Stimulated activated CD4-positive, alpha-beta T cell treated with anti-CD3 and anti-CD28 coated beads, Interleukin-1b, Interleukin-23, amount 100 ng/mL, for 24 hours (primary cell): ENCODE results near the gene NDUFB2.
"Not testable (repeated sequence)": the region's sequence is repeated elsewhere in the genome, so short reads cannot be mapped to it uniquely, and the experiment has no call there.

Experiments
- DNase-seq, 4 experiments: peaks; one replicate each; pipeline ENCODE4 v3.0.0-alpha.2; 2020; ENCODE audit warnings: low read depth in 4 of 4, low spot score in 1 of 4

The NDUFB2 gene

GRCh38 chr7:140672382-140673062, 24.0 kb upstream of the NDUFB2 start, which contains the start of gene ADCK2:
TSS of gene ADCK2 (plus strand) at chr7:140672945. CDS start at chr7:140673331, 386 bp downstream.
- peak; percentile 13 to 61 (median 45) for DNase-seq

DNA sequence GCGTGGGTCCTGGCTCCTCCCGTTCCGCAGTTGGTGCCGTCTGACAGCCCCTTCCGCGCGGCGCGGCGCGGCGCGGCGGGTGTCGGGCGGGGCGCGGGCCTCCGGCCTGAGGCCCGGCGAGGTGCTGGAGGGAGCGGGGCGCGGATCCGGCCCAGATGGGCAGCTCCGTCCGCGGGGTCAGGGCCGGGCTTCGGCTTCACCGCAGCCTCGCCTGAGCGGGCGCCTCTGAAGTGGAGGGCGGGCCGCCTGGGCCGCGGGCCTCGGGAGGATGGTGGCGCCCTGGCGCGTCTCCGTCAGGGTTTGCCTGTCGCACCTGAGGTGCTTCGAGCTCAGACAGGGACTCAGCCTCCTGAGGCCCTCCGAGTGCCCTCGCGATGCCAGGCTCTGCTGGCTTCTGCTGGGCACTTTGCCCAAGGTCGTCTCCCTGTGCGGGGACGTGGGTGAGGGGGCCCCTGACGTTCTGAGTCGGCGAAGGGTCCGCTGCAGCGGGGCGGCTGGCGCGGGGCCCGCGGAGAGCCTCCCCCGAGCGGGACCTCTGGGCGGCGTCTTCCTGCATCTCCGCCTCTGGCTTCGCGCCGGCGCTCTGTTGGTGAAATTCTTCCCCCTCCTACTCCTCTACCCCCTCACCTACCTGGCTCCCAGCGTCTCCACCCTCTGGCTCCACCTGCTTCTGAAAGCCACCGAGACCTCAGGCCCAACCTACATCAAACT, 23.3 kb upstream of the NDUFB2 start:
- DNase-seq = peak; percentile 16 to 37 (median 30)

DNA sequence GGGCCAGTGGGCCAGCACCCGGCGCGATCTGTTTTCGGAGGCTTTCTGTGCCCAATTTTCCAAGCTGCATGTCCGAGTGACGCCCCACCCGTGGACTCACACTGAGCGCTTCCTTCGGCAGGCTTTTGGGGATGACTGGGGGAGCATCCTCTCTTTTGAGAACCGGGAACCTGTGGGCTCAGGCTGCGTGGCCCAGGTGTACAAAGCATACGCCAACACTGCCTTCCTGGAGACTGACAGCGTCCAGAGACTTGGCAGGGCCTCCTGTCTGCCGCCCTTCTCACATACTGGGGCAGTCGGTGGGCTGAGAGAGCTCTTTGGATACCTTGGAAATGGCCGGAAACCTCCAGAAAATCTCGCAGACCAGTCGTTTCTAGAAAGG, 22.7 kb upstream of the NDUFB2 start:
- DNase-seq = no peak

GRCh38 chr7:140674356-140674800, 22.1 kb upstream of the NDUFB2 start:
- DNase-seq = no peak

GRCh38 chr7:140674899-140675701, 21.4 kb upstream of the NDUFB2 start:
- no peak for DNase-seq

DNA sequence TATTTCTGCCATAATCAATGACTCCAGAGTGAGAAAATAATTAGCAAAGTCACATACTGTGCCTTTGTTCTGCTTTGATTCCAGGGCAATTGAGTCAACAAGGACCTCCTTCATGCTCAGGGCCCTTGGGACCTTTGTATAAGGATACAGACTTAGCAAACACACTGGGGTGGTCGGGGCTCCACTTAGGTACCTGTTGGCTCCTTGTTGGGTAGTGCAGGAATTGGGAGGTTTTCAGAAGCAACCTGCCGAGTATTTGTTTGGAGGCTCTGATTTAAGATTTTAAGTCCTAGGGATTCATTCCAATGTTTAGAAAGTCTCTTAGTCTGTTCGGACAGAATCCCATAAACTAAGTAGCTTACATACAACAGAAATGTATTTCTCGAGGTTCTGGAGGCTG, 20.8 kb upstream of the NDUFB2 start:
- no peak for DNase-seq

- no peak for DNase-seq
These were observed 20.2 kb upstream of the NDUFB2 start for GRCh38 chr7:140676306-140676705.

DNA sequence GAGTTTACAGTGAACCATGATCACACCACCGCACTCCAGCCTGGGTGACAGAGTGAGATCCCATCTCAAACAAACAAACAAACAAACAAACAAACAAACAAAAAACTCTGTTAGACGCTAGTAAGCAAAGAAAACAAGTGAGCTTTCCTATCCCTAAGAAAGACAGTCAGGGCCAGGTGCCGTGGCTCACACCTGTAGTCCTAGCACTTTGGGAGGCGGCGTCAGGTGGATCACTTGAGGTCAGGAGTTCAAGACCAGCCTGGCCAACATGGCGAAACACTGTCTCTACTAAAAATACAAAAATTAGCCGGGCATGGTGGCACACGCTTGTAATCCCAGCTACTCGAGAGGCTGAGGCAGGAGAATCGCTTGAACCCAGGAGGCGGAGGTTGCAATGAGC, 19.6 kb upstream of the NDUFB2 start:
- not testable (repeated sequence) for DNase-seq

GRCh38 chr7:140677496-140677895, 19.0 kb upstream of the NDUFB2 start:
- no peak for DNase-seq

DNA sequence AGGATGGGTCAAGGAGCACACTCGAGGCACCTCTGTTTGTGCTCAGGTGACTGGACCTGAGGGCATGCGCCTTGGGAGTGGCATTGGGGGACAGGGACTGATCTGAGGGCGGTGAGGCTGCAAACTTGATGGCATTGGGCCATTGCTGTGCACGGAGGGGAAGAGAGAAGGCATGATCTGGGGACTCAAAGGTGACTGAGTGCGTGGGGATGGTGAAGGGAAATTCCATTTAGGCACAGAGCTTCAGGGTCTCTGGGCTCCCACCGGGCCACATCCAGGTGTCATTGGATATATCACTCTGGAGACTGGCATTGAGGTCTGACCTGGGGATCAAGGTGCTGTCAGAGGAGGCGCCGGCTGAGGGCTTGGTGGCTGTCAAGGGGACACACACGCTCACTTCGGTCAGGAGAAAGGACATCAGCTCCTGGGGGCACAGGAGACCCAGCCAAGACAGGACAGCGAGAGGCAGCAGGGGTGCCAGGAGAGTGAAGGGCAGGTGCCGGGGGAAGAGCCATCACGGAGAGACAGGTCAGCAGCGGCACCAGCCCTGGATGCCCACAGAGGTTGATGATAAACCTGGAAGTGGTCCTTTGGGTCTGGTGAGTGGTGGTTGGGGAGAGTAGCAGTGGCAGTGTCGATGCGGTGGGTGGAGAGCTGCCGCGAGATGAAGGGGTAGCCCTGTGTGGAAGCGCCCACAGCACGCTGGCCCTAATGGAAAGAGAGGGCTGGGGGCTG, 18.3 kb upstream of the NDUFB2 start:
- no peak for DNase-seq

- no peak for DNase-seq
These were observed 17.7 kb upstream of the NDUFB2 start for GRCh38 chr7:140678816-140679130.

- DNase-seq = no peak
These were observed 17.3 kb upstream of the NDUFB2 start for GRCh38 chr7:140679186-140679585.

DNA sequence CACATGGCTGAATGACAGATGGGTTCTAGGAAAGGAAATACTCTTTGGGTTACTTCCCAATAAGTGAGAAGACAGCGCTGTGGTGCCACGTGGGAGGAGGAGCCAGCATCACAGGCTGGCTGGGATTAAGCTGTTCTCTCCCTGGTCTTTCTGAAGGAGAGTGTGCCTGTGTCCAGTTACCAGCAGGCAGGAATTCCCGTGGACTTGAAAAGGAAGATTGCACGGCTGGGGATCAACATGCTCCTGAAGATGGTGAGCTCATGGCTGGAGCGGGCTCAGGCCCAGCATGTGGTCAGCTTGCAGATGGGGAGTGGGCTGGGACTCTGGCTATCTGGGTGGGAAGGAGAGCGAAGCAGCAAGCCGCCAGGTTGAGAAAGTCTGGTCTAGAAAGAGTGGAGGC, 15.6 kb upstream of the NDUFB2 start:
- DNase-seq = no peak

DNA sequence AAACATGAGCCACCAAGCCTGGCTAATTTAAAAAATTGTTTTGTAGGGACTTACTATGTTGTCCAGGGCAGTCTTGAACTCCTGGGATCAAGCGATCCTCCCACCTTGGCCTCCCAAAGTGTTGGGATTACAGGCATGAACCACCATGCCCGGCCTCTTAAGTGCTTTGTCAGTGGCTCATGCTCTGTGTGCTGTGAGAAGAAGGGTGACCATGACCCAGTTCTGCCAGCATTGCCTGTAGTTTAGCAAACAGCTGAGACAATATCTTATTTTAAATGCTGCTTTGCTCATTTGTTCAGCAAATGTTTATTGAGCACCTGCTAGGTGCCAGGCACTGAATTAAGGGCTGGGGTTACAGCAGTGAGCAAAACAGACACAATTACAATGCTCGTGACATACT, 14.7 kb upstream of the NDUFB2 start:
- DNase-seq = no peak

DNA sequence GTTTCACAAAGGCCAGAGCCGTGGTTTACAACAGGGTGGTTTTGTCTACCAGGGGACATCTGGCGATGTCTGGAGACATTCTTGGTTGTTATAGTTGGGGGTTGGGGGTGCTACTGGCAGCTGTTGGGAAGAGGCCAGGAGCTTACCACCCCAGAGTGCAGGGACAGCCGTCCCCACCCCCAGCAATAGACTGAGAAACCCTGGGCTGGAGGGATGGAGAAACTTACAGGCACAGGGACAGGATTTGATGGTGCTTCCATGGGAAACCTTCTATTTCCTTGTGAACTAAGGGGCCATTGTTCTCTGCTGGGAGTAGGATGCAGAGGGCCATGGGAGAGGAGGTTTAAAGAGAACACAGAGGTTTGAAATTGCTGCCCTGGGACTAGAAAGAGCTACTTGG, 12.9 kb upstream of the NDUFB2 start:
- DNase-seq = no peak

- DNase-seq = no peak
These were observed 12.2 kb upstream of the NDUFB2 start for GRCh38 chr7:140684066-140684950.

DNA sequence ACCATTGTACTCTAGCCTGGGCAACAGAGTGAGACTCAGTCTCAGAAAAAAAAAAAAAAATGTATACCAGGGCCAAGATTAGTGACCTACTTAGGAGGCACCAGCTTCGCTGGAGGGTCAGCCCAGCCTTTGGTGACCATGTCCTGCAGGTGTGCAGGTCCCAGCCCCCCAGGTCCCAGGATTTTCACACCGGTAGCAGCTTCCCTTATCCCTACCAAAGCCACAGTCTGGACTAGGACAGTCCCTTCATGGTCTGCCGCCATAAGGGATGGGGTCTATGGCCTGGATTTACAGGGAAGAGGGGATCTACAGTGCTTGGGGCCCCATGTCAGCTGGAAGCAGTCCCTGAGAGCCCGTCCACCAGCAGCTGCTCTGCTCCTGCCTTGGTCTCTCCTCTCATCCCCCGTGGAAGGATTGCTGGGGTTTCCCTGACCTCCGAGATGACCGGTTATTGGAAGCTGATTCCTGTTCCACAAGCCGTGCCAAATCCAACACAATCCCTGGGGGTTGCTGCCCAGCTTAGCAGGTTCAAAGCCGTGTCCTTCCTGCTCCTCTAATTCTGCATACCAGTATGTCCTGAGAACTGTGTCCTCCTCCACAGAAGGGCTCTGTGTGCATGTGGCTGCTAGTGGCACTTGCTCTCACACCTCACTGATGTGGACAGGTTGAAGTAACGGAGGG, 11.0 kb upstream of the NDUFB2 start:
- no peak for DNase-seq

DNA sequence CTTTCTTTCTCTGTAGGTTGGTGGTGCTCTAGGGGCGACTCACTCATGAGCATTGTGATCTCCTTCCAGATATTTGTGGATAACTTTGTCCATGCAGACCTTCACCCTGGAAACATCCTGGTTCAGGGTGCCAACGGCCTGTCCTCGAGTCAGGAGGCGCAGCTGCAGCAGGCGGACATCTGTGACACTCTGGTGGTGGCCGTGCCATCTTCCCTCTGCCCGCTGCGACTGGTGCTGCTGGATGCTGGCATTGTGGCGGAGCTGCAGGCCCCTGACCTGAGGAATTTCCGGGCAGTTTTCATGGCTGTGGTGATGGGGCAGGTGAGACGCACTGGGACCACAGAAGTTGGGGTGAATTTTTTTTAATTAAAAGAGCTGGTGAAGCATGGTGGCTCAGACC, 9.6 kb upstream of the NDUFB2 start:
- no peak for DNase-seq

- DNase-seq = no peak
These were observed 8.2 kb upstream of the NDUFB2 start for GRCh38 chr7:140688341-140688740.
